ENCODE data around the gene CCL27.

CCL27 gene

GRCh38 chr9:34650816-34651215 lies 11.6 kb downstream of the CCL27 start:
- TF ChIP-seq GATA2 (IDR thresholded peaks at IDR 0.05; ENCODE audit: low read depth, low read length), result no peak
- TF ChIP-seq GATA3 (IDR thresholded peaks at IDR 0.05; ENCODE audit: low read depth, low read length), result no peak

GRCh38 chr9:34648673-34649072 lies 13.8 kb downstream of the CCL27 start:
- TF ChIP-seq GATA2 (IDR thresholded peaks at IDR 0.05; ENCODE audit: low read depth, low read length) (no peak), GATA3 (IDR thresholded peaks at IDR 0.05; ENCODE audit: low read depth, low read length) (no peak)

GRCh38 chr9:34647651-34648050 lies 14.8 kb downstream of the CCL27 start:
- TF ChIP-seq GATA3 (IDR thresholded peaks at IDR 0.05; ENCODE audit: low read depth, low read length) (no peak), GATA2 (IDR thresholded peaks at IDR 0.05; ENCODE audit: low read depth, low read length) (no peak)

GRCh38 chr9:34647084-34647403 lies 15.4 kb downstream of the CCL27 start:
- no peak for TF ChIP-seq GATA3 (IDR thresholded peaks at IDR 0.05; ENCODE audit: low read depth, low read length)
- no peak for TF ChIP-seq GATA2 (IDR thresholded peaks at IDR 0.05; ENCODE audit: low read depth, low read length)

- TF ChIP-seq GATA2 (IDR thresholded peaks at IDR 0.05; ENCODE audit: low read depth, low read length) (no peak; the same call in 1 of the 2 replicates), GATA3 (IDR thresholded peaks at IDR 0.05; ENCODE audit: low read depth, low read length) (no peak)
These were observed 16.0 kb downstream of the CCL27 start, which contains the start of gene GALT for GRCh38 chr9:34646211-34647083. Gene GALT, plus strand, starts transcription at chr9:34646675. Its CDS starts 30 bp downstream, at chr9:34646705.

GRCh38 chr9:34644766-34645314 lies 17.6 kb downstream of the CCL27 start:
- TF ChIP-seq GATA2 (IDR thresholded peaks at IDR 0.05; ENCODE audit: low read depth, low read length), result no peak
- no peak for TF ChIP-seq GATA3 (IDR thresholded peaks at IDR 0.05; ENCODE audit: low read depth, low read length)

- no peak for TF ChIP-seq GATA2 (IDR thresholded peaks at IDR 0.05; ENCODE audit: low read depth, low read length)
- TF ChIP-seq GATA3 (IDR thresholded peaks at IDR 0.05; ENCODE audit: low read depth, low read length), result no peak
These were observed 19.8 kb downstream of the CCL27 start for GRCh38 chr9:34642679-34643078.

GRCh38 chr9:34638138-34638445 lies 24.4 kb downstream of the CCL27 start:
- no peak for TF ChIP-seq GATA3 (IDR thresholded peaks at IDR 0.05; ENCODE audit: low read depth, low read length)
- no peak for TF ChIP-seq GATA2 (IDR thresholded peaks at IDR 0.05; ENCODE audit: low read depth, low read length)

- TF ChIP-seq GATA3 (IDR thresholded peaks at IDR 0.05; ENCODE audit: low read depth, low read length) (no peak), GATA2 (IDR thresholded peaks at IDR 0.05; ENCODE audit: low read depth, low read length) (no peak)
These were observed 24.9 kb downstream of the CCL27 start, which contains the start of gene SIGMAR1 for GRCh38 chr9:34637356-34638137. Gene SIGMAR1, minus strand, starts transcription at chr9:34637787. Its CDS starts 90 bp downstream, at chr9:34637697.

- no peak for TF ChIP-seq GATA3 (IDR thresholded peaks at IDR 0.05; ENCODE audit: low read depth, low read length)
- TF ChIP-seq GATA2 (IDR thresholded peaks at IDR 0.05; ENCODE audit: low read depth, low read length), result no peak
These were observed 25.6 kb downstream of the CCL27 start for GRCh38 chr9:34636791-34637355.

GRCh38 chr9:34635556-34635955 lies 26.9 kb downstream of the CCL27 start:
- TF ChIP-seq GATA3 (IDR thresholded peaks at IDR 0.05; ENCODE audit: low read depth, low read length) (no peak), GATA2 (IDR thresholded peaks at IDR 0.05; ENCODE audit: low read depth, low read length) (no peak)

- TF ChIP-seq GATA2 (IDR thresholded peaks at IDR 0.05; ENCODE audit: low read depth, low read length), result no peak
- TF ChIP-seq GATA3 (IDR thresholded peaks at IDR 0.05; ENCODE audit: low read depth, low read length), result no peak
These were observed 27.8 kb downstream of the CCL27 start for GRCh38 chr9:34634551-34635248.

- TF ChIP-seq GATA3 (IDR thresholded peaks at IDR 0.05; ENCODE audit: low read depth, low read length) (no peak), GATA2 (IDR thresholded peaks at IDR 0.05; ENCODE audit: low read depth, low read length) (no peak)
These were observed 28.5 kb downstream of the CCL27 start for GRCh38 chr9:34633851-34634550.
